ENCODE data around the gene ALPL. TPM values are rescaled to one million over a fixed set of nuclear protein-coding genes. Genes with fewer than 3 reads are reported as not detected.

ALPL gene
- total and polyA plus RNA-seq, 9 of the 15 experiments (the other 6 are each of a cell fraction or from before 2014, with no cell fraction given): 0.04 to 0.38 (median 0.18) TPM; not detected in 4

DNA sequence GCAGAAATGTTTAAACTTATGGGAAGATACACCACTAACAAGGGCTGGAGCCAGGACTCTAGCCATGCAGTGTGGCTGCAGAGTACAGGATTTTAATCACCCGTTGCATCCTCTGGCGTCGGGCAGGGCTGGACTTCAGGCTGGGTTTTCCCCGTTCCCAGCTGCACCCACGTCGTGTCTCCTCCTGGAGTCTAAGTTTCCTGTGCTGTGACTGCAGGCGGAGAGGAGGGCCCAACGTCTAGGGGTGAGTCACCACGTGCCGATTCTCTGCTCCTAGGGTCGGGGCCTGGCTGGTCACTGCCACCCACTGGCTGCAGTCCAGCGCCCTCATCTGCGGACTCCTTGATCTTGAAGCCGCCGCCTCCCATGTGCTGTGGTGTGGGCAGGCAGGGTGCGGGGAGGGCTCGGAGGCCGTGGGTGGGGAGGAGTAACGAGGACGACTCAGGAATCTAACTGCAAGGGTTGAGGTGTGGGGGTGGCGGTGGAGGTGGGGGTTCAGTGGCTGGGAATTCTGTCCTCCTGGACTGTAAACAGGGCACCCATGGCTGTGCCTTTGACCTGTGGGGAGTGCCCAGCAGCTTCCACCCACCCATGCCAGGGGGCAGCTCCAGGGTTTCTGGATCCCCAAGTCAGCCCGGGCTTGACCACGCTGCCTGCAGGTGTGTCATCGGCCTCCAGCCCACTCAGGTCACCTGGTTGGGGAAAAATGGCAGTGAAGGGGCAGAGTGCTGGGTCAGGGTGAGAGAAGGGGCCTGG is 77.8 kb downstream of the ALPL start (continued):
- TF ChIP-seq, protein P1, sequence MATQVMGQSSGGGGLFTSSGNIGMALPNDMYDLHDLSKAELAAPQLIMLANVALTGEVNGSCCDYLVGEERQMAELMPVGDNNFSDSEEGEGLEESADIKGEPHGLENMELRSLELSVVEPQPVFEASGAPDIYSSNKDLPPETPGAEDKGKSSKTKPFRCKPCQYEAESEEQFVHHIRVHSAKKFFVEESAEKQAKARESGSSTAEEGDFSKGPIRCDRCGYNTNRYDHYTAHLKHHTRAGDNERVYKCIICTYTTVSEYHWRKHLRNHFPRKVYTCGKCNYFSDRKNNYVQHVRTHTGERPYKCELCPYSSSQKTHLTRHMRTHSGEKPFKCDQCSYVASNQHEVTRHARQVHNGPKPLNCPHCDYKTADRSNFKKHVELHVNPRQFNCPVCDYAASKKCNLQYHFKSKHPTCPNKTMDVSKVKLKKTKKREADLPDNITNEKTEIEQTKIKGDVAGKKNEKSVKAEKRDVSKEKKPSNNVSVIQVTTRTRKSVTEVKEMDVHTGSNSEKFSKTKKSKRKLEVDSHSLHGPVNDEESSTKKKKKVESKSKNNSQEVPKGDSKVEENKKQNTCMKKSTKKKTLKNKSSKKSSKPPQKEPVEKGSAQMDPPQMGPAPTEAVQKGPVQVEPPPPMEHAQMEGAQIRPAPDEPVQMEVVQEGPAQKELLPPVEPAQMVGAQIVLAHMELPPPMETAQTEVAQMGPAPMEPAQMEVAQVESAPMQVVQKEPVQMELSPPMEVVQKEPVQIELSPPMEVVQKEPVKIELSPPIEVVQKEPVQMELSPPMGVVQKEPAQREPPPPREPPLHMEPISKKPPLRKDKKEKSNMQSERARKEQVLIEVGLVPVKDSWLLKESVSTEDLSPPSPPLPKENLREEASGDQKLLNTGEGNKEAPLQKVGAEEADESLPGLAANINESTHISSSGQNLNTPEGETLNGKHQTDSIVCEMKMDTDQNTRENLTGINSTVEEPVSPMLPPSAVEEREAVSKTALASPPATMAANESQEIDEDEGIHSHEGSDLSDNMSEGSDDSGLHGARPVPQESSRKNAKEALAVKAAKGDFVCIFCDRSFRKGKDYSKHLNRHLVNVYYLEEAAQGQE (IDR thresholded peaks at IDR 0.05; ENCODE audit: borderline replicate concordance): peak; percentile 32; the same call in 1 of the 2 replicates
- TF ChIP-seq, protein P1 (CRISPR knock-in tag; IDR thresholded peaks at IDR 0.05; ENCODE audit: low read depth): no peak
- no peak for TF ChIP-seq KAT2B (IDR thresholded peaks at IDR 0.05; ENCODE audit: low read depth, low read length)
- TF ChIP-seq TAF7 (tag; IDR thresholded peaks at IDR 0.05): no peak
- TF ChIP-seq FOXA3 (CRISPR knock-in tag; conservative IDR thresholded peaks at IDR 0.05 in 1 of 2, IDR thresholded peaks at IDR 0.05 in 1 of 2): peak in 1 of 2 experiments; percentile 58; a peak in 1 of 4 replicates
- no peak for TF ChIP-seq PPARD (CRISPR knock-in tag; IDR thresholded peaks at IDR 0.05)
- TF ChIP-seq RBM25 (IDR thresholded peaks at IDR 0.05; ENCODE audit: low read depth, low read length, severe bottlenecking): no peak
- no peak for TF ChIP-seq PURB (CRISPR knock-in tag; IDR thresholded peaks at IDR 0.05; ENCODE audit: low read depth)
- TF ChIP-seq, protein P2, sequence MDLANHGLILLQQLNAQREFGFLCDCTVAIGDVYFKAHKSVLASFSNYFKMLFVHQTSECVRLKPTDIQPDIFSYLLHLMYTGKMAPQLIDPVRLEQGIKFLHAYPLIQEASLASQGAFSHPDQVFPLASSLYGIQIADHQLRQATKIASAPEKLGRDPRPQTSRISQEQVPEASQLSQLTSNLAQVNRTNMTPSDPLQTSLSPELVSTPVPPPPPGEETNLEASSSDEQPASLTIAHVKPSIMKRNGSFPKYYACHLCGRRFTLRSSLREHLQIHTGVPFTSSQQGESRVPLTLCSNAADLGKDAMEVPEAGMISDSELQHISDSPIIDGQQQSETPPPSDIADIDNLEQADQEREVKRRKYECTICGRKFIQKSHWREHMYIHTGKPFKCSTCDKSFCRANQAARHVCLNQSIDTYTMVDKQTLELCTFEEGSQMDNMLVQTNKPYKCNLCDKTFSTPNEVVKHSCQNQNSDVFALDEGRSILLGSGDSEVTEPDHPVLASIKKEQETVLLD (IDR thresholded peaks at IDR 0.05): no peak
- TF ChIP-seq, protein P3, sequence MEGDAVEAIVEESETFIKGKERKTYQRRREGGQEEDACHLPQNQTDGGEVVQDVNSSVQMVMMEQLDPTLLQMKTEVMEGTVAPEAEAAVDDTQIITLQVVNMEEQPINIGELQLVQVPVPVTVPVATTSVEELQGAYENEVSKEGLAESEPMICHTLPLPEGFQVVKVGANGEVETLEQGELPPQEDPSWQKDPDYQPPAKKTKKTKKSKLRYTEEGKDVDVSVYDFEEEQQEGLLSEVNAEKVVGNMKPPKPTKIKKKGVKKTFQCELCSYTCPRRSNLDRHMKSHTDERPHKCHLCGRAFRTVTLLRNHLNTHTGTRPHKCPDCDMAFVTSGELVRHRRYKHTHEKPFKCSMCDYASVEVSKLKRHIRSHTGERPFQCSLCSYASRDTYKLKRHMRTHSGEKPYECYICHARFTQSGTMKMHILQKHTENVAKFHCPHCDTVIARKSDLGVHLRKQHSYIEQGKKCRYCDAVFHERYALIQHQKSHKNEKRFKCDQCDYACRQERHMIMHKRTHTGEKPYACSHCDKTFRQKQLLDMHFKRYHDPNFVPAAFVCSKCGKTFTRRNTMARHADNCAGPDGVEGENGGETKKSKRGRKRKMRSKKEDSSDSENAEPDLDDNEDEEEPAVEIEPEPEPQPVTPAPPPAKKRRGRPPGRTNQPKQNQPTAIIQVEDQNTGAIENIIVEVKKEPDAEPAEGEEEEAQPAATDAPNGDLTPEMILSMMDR (IDR thresholded peaks at IDR 0.05 in 2 of 3, conservative IDR thresholded peaks at IDR 0.05 in 1 of 3; ENCODE audit: insufficient read depth in 2 of 3, low read depth in 1 of 3, low read length in 3 of 3): peak in 2 of 3 experiments; percentile 21 to 24; a peak in 3 of 6 replicates
- TF ChIP-seq TCF3 (CRISPR knock-in tag; IDR thresholded peaks at IDR 0.05): no peak; the same call in 1 of the 2 replicates
- no peak for TF ChIP-seq RUNX1 (IDR thresholded peaks at IDR 0.05; ENCODE audit: low read depth)
